NCI-H2171 treated with DMSO at 0.1 percent for 48 hours (cell line): ENCODE measurements around the gene METTL14.

Experiments used
- DNase-seq: peaks from one replicate; lab custom pipeline; 2025; lab: John Stamatoyannopoulos, UW

METTL14 gene

DNA sequence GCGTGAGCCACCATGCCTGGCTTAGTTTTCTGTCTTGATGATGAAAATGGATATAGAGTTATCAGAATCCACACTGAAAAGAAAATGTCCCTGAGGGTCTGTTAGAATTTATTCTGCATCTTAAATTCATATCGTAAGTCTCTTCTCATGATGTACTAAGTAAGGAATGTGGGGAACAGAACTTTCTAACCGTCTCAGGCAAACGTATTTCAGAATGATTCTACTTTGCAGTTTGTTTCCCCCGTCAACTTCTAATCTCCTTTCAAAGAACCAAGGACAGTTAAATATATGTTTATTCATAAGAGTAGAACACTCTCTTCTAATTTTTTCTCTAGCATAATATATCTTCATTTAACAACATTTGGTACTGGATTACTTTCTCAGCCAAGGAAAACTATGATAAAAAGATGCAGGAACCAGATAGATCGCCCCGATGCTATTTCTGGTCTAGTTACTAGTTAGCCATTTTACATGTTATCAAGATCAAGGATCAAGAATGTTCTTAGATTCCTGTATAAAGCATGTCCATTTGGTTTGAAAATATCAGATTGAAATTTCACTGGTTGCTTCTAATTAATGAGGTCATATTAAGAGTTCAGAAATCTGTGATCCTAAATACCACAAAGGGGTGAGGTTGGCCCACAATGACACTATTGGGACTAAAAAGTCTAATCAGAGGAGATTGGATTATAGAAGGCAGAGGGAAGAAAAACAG lies 49.5 kb downstream of the METTL14 start:
- DNase-seq, result no peak

DNA sequence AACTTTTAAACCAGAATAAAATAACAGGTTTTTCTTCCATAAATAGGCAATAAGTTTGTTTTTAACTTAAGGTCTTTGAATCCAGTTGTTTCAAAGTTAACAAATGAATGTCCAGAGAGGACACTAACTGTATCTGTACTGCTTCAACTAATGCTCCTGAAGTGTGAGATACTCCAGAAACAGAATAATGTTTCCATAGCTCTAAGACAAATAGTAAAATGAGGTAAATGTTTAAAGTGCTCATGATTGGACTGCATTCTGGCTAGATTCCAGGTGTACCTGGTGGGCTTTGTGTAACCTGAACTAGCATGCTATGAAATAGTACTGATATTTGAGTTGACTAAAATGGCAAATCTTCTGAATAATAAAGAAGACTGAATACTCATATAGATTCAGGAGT lies 51.7 kb downstream of the METTL14 start:
- no peak for DNase-seq

DNA sequence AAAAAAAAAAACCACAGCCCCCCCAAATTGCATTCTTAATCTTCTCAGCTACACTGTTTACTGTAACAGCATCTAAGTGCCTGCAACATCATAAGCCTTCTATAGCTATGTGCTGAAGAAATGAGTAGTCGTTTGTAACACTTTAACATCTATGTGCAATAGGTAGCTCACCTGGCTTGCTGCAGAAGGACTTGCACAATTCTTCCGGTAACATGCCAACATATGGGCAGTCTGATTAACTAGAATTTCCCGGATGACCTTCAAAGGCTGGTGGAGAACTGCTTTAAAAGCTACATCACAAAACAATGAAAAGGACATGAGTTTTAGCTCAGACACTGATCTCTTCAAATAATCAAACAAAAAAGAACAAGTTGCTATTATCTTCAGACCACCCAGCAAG lies 52.9 kb downstream of the METTL14 start:
- no peak for DNase-seq

- no peak for DNase-seq
Observed at GRCh38 chr4:118739022-118739713, 54.0 kb downstream of the METTL14 start.

DNA sequence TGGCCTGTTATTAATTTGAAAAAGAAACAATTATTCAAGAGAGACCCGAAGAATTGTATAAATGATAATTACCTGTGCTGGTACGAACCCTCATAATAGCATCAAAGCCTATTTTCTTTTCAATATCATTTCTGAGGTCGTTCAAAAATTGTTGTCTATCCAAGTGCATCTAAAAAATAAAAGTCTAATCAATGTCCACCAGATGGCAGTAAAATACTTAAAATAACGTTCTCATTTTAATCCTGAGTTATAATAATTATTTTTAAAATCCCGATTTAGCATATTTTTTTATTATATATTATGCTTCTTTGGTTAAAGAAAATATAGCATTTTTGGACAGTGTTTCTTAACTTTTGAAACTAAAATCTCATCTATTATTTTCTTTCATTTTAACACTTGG lies 55.7 kb downstream of the METTL14 start:
- no peak for DNase-seq

GRCh38 chr4:118741301-118741855 lies 56.2 kb downstream of the METTL14 start:
- no peak for DNase-seq

DNA sequence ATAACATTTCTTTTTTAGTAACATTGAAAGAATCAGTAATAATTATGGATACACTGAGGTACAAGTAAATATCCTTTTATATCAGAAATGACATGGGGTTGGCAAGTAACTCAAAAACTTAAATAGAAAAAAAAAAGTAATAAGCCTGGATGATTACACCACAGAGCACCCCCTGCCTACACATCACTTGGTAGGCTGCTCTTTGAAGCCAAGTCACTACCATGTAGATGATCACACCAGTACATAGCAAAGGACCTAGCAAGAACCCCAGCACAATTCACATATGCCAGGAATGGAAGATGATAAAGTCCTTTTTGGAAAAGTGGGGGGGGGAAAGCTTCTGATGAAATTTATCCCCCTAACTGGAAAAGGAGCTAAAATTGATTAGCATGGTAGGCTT lies 56.9 kb downstream of the METTL14 start:
- DNase-seq, result no peak

DNA sequence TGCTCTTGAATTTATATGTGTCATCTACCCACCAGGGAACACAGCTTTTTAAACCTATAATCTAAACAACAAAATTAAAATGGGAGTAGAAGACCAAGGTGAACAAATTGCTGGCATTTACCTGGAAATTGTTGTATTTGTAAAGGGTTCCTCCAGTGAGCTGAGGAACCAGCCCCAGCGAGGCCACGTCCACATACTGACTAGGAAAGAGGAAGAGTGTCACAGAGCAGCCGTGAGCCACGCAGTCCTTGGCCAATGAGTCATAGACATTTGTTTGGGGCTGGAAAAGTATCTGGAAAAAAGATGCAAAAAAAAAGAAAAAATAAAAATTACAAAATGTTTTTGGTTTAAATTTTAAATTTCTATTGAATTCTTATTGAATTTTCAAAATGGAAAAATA lies 58.7 kb downstream of the METTL14 start:
- DNase-seq, result no peak

- DNase-seq, result no peak
Observed at GRCh38 chr4:118745357-118745756, 60.2 kb downstream of the METTL14 start.

GRCh38 chr4:118746251-118746919 lies 61.2 kb downstream of the METTL14 start:
- no peak for DNase-seq

DNA sequence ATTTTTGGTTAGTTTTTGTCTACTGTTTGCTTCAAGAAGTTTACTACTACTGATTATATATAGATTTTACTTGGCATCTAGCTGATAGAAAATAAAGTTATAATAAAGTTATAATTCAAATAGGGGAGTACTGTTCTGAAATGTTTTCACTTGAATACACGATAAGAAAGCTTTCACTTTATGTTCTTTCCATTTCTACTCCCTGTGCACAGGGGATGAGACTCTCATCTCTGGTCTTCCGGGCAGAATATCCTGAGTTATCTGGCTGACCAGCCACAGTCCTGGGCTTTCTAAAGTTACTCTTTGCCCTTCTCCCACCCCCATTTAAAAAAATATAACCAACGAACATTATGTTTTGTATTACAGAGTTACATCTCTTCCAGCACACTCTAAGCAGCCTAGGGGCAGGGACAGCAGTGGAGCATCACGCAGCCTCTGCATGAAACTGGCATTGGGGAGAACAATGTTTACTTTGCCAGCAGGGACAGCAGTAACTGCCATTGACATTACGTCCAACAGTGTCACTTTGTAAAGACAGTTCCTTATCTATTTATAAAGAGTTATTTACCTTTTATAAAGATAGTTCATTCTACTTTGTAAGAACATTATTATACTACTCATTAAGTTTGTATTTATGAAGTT lies 64.3 kb downstream of the METTL14 start:
- no peak for DNase-seq

DNA sequence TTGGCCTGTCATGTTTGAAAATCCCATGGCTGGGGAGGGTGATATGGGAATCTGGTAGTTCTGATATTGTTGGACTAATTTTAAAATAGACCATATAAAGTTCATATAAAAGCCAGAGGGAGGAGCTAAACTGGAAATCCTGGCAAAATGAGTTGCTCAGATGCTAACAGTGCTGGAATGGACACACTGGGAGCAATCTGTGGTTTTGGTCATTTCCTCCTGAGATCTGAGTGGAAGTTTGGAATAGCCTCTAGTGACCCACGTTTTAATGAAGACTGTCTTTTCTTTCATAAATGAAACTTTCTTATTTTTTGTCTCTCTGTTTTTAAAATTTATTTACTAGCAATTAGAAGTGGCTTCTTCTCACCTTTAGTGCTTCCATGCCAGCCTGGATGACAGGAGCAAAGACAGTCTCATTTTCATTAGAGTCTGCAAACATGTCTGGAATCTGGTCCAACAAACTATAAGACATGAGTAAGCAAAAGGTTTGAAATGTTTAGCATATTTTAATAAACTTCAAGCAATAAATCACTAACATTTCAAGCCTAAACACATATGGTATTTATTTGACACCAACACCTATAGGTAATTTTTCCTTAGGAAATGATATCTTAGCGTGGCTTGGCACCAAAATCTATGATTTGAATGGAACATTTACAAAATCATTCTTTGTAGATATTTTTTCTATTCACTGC lies 66.6 kb downstream of the METTL14 start:
- no peak for DNase-seq

DNA sequence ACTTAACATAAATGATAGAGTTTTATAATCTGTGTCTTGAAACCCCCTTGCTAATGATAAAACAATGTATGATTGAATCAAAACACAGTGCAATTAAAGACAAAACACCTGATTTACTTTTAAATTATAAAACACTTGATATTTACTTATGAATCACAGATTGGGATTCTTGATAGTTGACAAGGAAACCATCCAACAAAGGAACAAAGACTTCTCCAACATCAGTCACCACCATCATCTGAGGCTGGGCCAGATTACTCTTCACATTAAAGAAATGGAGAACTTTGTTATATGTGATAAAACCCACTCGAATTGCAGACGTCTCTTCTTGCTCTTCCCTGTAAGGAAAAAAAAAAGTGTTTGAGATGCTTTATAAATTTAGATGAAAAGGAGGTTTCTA lies 67.4 kb downstream of the METTL14 start:
- no peak for DNase-seq

DNA sequence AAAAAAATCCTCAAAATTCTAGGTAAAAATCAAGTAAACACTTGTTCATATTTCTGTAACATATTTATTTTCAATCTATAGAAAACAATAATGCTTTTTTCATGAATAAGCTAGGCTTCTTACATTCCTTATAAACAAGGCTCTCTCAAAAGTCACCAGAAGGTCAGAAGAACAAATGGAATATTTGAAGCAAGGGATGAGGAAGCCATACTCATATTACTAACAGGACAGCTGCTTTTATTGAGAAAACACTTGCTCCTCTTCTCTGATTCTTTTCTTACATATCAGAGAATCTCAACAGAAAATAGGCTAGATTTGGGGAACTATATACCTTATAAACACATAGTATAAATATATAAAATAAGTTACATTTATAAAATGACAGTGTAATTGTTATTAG lies 67.9 kb downstream of the METTL14 start:
- DNase-seq, result no peak

- no peak for DNase-seq
Observed at GRCh38 chr4:118753685-118754084, 68.5 kb downstream of the METTL14 start.

DNA sequence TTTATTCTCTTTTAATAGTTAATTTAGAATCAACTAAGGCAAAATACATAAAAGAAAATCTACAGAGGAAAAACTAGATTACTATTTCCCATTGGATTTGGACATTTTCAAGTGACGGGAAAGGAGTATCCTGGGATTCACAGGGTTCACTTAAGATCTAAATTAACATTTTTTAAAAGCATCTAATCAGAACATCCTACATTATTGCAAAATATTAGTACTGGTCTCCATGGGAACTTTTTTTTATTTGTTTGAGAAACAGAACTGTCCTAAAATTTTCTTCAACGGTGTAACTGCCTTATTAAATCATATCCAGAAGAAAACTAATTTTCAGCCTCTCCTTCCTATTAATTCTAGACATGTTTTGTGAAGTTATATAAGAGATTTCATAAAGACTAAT lies 69.7 kb downstream of the METTL14 start:
- DNase-seq, result no peak

DNA sequence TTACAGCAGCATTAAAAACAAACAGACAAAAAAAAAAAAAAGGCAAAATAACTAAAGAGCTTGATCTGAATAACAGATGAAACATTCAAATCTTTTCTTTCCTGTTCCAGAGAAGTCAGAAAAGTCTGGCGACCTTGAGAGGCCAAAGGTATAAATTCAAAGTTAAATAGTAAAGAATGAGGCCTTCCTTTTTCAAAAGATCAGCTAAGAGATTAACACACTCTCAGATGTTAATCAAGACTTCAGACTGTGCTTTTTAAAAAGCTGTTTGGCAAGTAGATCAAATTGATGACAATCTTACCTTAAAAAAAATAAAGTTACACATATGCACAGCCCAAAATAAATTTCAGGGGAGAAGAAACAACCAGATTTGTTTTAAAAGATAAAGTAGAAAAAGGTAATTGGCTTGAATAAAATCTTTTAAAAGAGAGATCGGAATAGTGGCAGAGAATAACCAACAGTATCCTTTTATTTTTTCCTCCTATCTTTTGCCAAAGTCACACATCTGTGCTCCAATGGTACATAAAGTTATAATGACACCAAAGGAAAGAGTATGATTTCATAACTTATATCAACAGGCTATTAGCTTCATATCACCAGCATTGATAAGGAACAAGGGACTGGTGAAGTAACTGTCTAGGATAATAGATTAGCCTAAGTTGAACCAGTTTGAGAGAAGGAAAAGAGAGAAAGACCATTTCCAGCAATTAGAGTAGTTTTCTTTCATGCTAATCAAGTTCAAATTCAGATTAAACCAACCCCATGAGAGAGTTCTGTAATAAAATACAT lies 70.4 kb downstream of the METTL14 start:
- DNase-seq, result no peak

- no peak for DNase-seq
Observed at GRCh38 chr4:118756429-118756828, 71.2 kb downstream of the METTL14 start.

- DNase-seq, result no peak
Observed at GRCh38 chr4:118756958-118757357, 71.8 kb downstream of the METTL14 start.

DNA sequence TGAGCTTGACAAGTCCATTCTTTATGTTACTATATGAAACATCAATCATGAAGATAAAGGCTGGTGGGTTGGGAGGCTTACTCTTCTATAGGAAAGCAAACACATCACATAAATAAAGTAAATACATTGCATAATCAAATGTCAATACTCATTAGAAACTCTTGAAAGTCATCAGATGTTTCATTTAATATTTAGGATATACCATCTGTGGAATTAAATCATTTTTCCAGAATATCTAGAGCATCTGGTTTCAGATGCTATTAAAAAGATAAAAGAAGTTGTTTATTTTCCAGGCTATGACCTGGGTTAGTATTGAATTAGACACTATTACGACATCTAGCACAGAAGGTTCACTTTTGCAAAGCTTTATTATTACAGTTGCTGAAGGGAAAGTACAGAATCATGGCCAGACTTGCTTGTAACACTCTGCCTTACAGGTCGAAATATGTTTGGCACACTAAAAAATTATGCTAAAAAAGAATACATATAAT lies 72.6 kb downstream of the METTL14 start:
- DNase-seq, result no peak

DNA sequence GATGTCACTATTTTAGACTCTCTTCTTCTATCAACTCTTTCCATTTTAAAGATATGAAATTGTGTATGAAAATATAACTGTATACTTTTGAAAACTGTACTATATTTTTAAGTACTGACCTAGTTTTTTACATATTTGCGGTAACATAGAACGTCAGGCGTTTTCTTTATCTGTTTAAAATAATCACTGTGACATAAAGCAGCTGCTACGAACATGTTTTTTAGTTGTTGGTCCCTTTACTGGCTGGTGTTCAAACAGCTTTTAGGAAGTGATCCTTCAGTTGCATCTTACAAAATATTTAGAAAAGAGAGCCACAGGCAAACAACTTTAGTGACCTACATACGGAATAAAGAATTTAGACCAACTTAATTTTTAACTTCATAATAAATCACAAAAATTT lies 73.1 kb downstream of the METTL14 start:
- no peak for DNase-seq
